HG03469 (cell line): ENCODE results near the gene TRIOBP.

Source experiments
- ATAC-seq: cut with Tn5 transposase; IDR thresholded peaks from one replicate; pipeline ENCODE4 v1.9.1; 2021; ENCODE audit warnings: mild to moderate bottlenecking, moderate library complexity, moderate number of reproducible peaks; ENCODE audit not compliant: unreplicated experiment

Gene TRIOBP

DNA sequence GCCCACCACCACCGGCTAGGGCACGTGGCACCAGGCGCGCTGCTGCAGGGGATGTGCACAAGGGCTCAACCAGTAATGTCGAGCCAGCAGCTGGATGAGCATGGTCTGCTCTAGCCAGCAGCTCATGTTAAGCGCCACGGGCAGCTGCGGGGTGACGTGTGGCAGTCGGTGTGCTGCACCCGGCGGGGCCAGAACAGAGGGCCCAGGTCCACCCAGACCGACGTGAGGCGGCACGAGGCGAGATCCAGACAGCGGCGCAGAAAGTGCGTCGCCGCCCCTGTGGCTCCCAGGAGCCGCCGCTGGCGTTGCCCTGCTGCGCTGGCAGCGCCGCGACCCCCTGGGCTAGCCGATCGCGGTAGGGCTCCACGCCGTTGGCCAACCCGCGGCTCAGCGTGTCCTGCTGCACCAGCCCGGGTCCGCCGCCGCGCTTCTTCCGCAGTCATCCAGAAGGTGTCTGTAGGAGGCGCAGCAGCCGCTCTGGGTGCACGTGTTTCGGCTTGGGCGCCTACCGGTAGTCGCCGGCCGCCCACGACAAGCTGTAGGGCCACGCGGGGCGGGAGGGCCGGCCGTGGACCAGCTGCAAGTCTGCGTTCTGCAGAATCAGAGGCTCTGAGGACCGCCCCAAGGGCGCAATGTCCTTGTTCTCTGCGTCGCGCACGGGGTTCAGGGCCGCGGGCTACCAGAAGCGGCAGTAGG lies 121.7 kb downstream of the TRIOBP start:
- no peak for ATAC-seq

DNA sequence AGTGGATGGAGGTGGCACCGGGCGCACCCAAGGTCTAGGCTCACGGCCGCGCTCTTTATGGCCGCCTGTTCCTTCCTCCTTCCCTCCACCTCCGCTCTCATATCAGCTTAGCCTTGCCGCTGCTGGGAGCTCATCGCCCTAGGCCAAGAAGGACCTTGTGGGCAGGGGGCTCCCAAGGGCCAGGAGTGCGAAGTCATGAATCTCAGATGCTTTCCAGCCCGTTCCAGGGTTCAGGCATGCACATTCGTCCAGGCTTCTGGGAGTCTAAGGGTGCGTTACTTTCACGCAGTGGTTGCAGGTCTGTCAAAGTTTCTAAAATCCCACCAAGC lies 122.2 kb downstream of the TRIOBP start:
- no peak for ATAC-seq

DNA sequence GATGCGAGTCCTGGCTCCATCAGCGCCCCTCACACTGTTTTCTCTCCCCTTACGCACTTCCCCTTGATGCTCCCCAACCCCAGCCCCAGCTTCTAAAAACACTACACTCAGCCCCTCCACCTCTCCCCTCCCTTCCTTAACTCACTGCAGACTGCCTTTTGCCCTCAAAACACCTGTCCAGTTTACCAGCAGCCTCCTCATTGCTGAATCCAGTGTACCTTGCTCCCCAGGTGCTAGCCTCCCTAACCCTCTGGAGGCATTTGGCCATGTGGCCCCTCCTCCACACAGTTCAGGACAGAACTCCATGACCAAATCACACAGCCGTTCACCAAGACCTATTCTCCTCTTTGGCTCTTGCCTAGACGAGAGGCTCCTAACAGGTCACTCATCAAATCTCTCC lies 123.5 kb downstream of the TRIOBP start:
- ATAC-seq = no peak

DNA sequence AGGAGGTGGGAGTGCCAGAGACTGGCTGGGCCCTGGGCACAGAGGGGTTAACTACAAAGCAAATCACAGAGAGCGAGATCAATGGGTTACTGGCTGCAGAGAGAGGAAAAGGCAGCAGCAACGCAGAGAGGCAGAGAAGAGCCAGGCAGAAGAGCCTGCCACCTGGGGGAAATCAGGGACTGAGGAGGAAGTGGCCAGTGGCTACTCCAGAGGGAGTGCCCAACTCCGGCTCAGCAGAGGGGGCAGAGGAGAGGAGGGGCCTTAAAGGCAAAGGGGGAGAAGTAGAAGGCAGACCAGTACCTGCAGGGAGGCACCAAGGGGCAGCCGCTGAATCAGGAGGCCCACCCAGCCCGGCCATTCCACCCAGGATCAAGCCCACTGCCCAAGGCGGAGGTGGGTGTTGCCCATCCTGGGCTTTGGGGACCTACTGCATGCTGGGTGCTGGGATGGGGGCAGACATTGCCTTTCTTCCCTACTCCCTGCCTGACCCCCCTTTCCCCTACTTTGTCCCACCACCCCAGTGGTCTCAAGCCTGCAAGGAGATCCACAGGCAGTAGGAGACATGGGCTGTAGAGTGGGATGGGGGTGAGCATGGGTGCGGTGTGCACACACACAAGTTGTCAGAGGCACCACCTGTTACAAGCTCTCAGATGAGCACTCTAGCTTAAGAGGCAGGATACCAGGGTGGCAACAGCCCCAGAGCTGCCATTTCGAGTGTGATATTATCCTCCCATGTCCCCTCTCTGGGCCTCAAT lies 125.4 kb downstream of the TRIOBP start:
- ATAC-seq = no peak

DNA sequence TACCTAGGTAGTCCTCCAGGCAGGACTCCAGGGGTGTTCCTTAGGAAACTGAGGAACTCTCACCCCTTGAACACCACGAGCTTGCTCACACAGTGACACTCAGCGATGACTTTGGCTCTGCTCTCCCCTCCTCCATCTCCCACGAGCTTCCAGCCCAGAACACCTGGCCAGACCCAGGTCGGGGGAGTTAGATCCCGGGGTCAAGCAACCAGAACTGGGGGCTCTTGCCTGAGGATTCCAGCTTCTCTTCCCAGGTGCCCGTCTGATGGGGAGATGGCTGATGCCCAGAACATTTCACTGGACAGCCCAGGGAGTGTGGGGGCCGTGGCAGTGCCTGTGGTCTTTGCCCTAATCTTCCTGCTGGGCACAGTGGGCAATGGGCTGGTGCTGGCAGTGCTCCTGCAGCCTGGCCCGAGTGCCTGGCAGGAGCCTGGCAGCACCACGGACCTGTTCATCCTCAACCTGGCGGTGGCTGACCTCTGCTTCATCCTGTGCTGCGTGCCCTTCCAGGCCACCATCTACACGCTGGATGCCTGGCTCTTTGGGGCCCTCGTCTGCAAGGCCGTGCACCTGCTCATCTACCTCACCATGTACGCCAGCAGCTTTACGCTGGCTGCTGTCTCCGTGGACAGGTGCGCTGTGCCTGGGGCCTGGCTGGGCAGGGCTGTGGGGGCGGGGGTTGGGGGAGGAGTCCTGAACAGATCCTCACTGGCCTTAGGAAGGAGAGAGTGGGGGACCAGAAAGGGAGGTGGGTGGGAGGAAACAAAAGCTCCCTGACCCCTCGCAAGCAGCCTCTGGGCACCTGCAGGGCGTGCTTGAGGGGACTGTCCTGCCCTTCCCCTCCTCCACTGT lies 126.5 kb downstream of the TRIOBP start, which contains the start of gene GALR3:
TSS of gene GALR3 (plus strand) at position 249 of the 852 bp plus-strand sequence. CDS start at position 274, 25 bp downstream.
- no peak for ATAC-seq

DNA sequence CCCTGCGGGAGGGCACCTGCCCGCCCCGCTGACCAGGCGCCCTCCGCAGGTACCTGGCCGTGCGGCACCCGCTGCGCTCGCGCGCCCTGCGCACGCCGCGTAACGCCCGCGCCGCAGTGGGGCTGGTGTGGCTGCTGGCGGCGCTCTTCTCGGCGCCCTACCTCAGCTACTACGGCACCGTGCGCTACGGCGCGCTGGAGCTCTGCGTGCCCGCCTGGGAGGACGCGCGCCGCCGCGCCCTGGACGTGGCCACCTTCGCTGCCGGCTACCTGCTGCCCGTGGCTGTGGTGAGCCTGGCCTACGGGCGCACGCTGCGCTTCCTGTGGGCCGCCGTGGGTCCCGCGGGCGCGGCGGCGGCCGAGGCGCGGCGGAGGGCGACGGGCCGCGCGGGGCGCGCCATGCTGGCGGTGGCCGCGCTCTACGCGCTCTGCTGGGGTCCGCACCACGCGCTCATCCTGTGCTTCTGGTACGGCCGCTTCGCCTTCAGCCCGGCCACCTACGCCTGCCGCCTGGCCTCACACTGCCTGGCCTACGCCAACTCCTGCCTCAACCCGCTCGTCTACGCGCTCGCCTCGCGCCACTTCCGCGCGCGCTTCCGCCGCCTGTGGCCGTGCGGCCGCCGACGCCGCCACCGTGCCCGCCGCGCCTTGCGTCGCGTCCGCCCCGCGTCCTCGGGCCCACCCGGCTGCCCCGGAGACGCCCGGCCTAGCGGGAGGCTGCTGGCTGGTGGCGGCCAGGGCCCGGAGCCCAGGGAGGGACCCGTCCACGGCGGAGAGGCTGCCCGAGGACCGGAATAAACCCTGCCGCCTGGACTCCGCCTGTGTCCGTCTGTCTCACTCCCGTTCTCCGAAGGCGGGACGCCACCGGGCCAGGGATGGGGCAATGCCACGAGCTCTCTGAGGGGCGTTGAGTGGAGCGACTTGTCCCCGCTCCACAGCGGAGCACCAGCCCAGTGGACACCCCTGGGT lies 128.1 kb downstream of the TRIOBP start:
- ATAC-seq = no peak
